Astrocyte (in vitro differentiated cells and primary cell): ENCODE data around the gene STIM1. TPM values are rescaled to one million over a fixed set of nuclear protein-coding genes. Genes with fewer than 3 reads are reported as not detected.

Source experiments
- DNase-seq: peaks from one replicate; pipeline ENCODE4 v3.0.0-alpha.2; 2010; ENCODE audit warnings: low read depth
- FAIRE-seq: peaks from 2 replicates; lab custom pipeline; 2011; peaks lifted over from hg19 to GRCh38; lab: Jason Lieb, UNC
- H2AFZ ChIP-seq: 2 replicates; pipeline ENCODE4 v1.6.0; 2012; ENCODE audit warnings: low read depth, low read length, inconsistent platforms
- H3K27ac ChIP-seq: 2 replicates; pipeline ENCODE4 v1.5.1; 2011; ENCODE audit warnings: low read depth, low read length, inconsistent platforms
- H3K27me3 ChIP-seq: 2 replicates; pipeline ENCODE4 v1.6.0; 2011; ENCODE audit warnings: low read length, inconsistent platforms; ENCODE audit not compliant: insufficient read depth
- H3K36me3 ChIP-seq: 2 replicates; pipeline ENCODE4 v1.5.1; 2011; ENCODE audit warnings: low read length, inconsistent platforms; ENCODE audit not compliant: insufficient read depth
- H3K4me1 ChIP-seq: 2 replicates; pipeline ENCODE4 v1.5.1; 2011; ENCODE audit warnings: low read length, inconsistent platforms; ENCODE audit not compliant: insufficient read depth
- H3K4me2 ChIP-seq: 2 replicates; pipeline ENCODE4 v1.6.0; 2012; ENCODE audit warnings: low read length, inconsistent platforms
- H3K4me3 ChIP-seq: 2 replicates; pipeline ENCODE4 v1.5.1; 2011; ENCODE audit warnings: low read depth, mild to moderate bottlenecking, low read length, inconsistent platforms; ENCODE audit not compliant: insufficient read depth
- H3K79me2 ChIP-seq: 2 replicates; pipeline ENCODE4 v1.6.0; 2012; ENCODE audit warnings: mild to moderate bottlenecking, low read length, inconsistent platforms; ENCODE audit not compliant: insufficient read depth
- H3K9ac ChIP-seq: 2 replicates; pipeline ENCODE4 v1.6.0; 2012; ENCODE audit warnings: mild to moderate bottlenecking, low read length, inconsistent platforms
- H3K9me3 ChIP-seq: 2 replicates; pipeline ENCODE4 v1.5.1; 2012; ENCODE audit warnings: low read depth, mild to moderate bottlenecking, low read length, inconsistent platforms; ENCODE audit not compliant: insufficient read depth
- H4K20me1 ChIP-seq: 2 replicates; pipeline ENCODE4 v1.6.0; 2012; ENCODE audit warnings: low read length, inconsistent platforms; ENCODE audit not compliant: insufficient read depth
- H3K27ac Mint-ChIP-seq: one replicate; pipeline ENCODE4 v1.8.0; 2021; ENCODE audit warnings: mild to moderate bottlenecking, mixed read lengths; ENCODE audit not compliant: unreplicated experiment
- H3K27me3 Mint-ChIP-seq: one replicate; pipeline ENCODE4 v1.8.0; 2021; ENCODE audit warnings: low read depth, mixed read lengths; ENCODE audit not compliant: unreplicated experiment
- H3K36me3 Mint-ChIP-seq: one replicate; pipeline ENCODE4 v1.8.0; 2021; ENCODE audit warnings: low read depth, mixed read lengths; ENCODE audit not compliant: unreplicated experiment
- H3K4me1 Mint-ChIP-seq: one replicate; pipeline ENCODE4 v1.8.0; 2021; ENCODE audit warnings: low read depth, mixed read lengths; ENCODE audit not compliant: unreplicated experiment
- H3K4me3 Mint-ChIP-seq: one replicate; pipeline ENCODE4 v1.8.0; 2021; ENCODE audit warnings: mild to moderate bottlenecking, moderate library complexity, mixed read lengths; ENCODE audit not compliant: unreplicated experiment
- H3K9me3 Mint-ChIP-seq: one replicate; pipeline ENCODE4 v1.8.0; 2021; ENCODE audit warnings: mild to moderate bottlenecking, mixed read lengths; ENCODE audit not compliant: unreplicated experiment
- CTCF ChIP-seq: IDR thresholded peaks from 2 replicates; pipeline ENCODE4 v1.5.1; 2011; ENCODE audit warnings: low read depth, mild to moderate bottlenecking, inconsistent platforms, low read length, moderate library complexity; ENCODE audit not compliant: insufficient read depth
- EZH2 ChIP-seq: IDR thresholded peaks from 2 replicates; pipeline ENCODE4 v1.6.1; 2012; ENCODE audit warnings: mild to moderate bottlenecking, low read length, inconsistent platforms; ENCODE audit not compliant: insufficient read depth
- total RNA-seq: library from RNA; stranded (reverse); gene quantifications from 2 replicates; pipeline ENCODE4 v1.2.1, GENCODE V29; 2021

Gene STIM1
- total RNA-seq, 1 donor from 2014 or later, result 42.9 TPM

- Mint-ChIP-seq H3K27me3 (no peaks in the 10 kb centered on the region), H3K36me3 (peaks cover 7% of the 10 kb centered on the region)
- no peaks in the 10 kb centered on the region for H4K20me1 ChIP-seq
These were observed 108.6 kb downstream of the STIM1 start for GRCh38 chr11:3964056-3964455.

GRCh38 chr11:3964935-3965604 lies 109.6 kb downstream of the STIM1 start:
- no peak overlapping the region for H3K4me3 Mint-ChIP-seq
- H3K27ac Mint-ChIP-seq, result no peak overlapping the region

More at GRCh38 chr11:3964056-3964455, 108.6 kb downstream of the STIM1 start:
- Histone ChIP-seq H3K9ac (no peak overlapping the region), H2AFZ (no peak overlapping the region), H3K27me3 (no peaks in the 10 kb centered on the region), H3K36me3 (no peaks in the 10 kb centered on the region), H3K4me3 (no peak overlapping the region), H3K4me1 (no peaks in the 10 kb centered on the region), H3K27ac (no peak overlapping the region), H3K9me3 (no peaks in the 10 kb centered on the region), H3K4me2 (no peak overlapping the region), H3K79me2 (no peaks in the 10 kb centered on the region)
- no peak for TF ChIP-seq CTCF
- TF ChIP-seq EZH2, result no peak
- FAIRE-seq (no peak), DNase-seq (no peak)
- Mint-ChIP-seq H3K27ac (no peak overlapping the region), H3K9me3 (no peaks in the 10 kb centered on the region), H3K4me1 (peaks cover 17% of the 10 kb centered on the region), H3K4me3 (no peak overlapping the region)

More at GRCh38 chr11:3964935-3965604, 109.6 kb downstream of the STIM1 start:
- Mint-ChIP-seq H3K4me1 (peaks cover 12% of the 10 kb centered on the region), H3K27me3 (no peaks in the 10 kb centered on the region), H3K36me3 (peaks cover 10% of the 10 kb centered on the region), H3K9me3 (no peaks in the 10 kb centered on the region)
- H3K27ac ChIP-seq, result no peak overlapping the region
- H3K27me3 ChIP-seq, result no peaks in the 10 kb centered on the region
- no peak overlapping the region for H3K9ac ChIP-seq
- FAIRE-seq, result no peak
- no peaks in the 10 kb centered on the region for H3K79me2 ChIP-seq
- DNase-seq, result no peak
- no peak overlapping the region for H3K4me2 ChIP-seq
- no peak overlapping the region for H3K4me3 ChIP-seq
- H3K9me3 ChIP-seq, result no peaks in the 10 kb centered on the region
- TF ChIP-seq CTCF, result no peak
- TF ChIP-seq EZH2, result no peak
- no peaks in the 10 kb centered on the region for H3K4me1 ChIP-seq
- H3K36me3 ChIP-seq, result no peaks in the 10 kb centered on the region
- H2AFZ ChIP-seq, result no peak overlapping the region
- no peaks in the 10 kb centered on the region for H4K20me1 ChIP-seq
